Transverse colon (tissue), 4 donors: ENCODE data around the gene KLHDC7B. TPM values are rescaled to one million over a fixed set of nuclear protein-coding genes. Genes with fewer than 3 reads are reported as not detected.

Experiments
- DNase-seq: peaks from one replicate; pipeline ENCODE4 v3.0.0-alpha.2; 2019
- H3K27ac ChIP-seq, 4 donors: fragments of 200-600 bp; sonication (generic); 2 replicates each; pipeline ENCODE4 v1.5.1; 2016 to 2018; ENCODE audit warnings: inconsistent platforms in 4 of 4
- H3K27me3 ChIP-seq: fragments of 200-600 bp; sonication (generic); 2 replicates; pipeline ENCODE4 v1.5.1; 2017; ENCODE audit warnings: inconsistent platforms
- H3K36me3 ChIP-seq, 4 donors: fragments of 200-600 bp; sonication (generic); 2 replicates each; pipeline ENCODE4 v1.5.1; 2017 to 2019; ENCODE audit warnings: inconsistent platforms in 4 of 4
- H3K4me1 ChIP-seq, 4 donors: fragments of 200-600 bp; sonication (generic); 2 replicates each; pipeline ENCODE4 v1.5.1; 2017 to 2020; ENCODE audit warnings: inconsistent platforms in 4 of 4
- H3K4me3 ChIP-seq, 4 donors: fragments of 200-600 bp; sonication (generic); 1 replicate in 1 of 4; 2 replicates in 3 of 4; pipeline versions ENCODE4 v1.5.1 to v1.6.1; 2017 to 2019; ENCODE audit warnings: inconsistent platforms in 4 of 4
- H3K9me3 ChIP-seq, 2 donors: fragments of 200-600 bp; sonication (generic); 2 replicates each; pipeline ENCODE4 v1.5.1; 2017 to 2019; ENCODE audit warnings: inconsistent platforms in 2 of 2
- CTCF ChIP-seq, 5 experiments: fragments of 200-600 bp in 3 of 5; fragments of 450-650 bp in 2 of 5; sonication (generic) in 3 of 5; IDR thresholded peaks; 1 replicate in 2 of 5; 2 replicates in 3 of 5; pipeline ENCODE4 v1.5.1; 2016 to 2017; ENCODE audit warnings: antibody characterized with exemption in 5 of 5, inconsistent platforms in 3 of 5, mild to moderate bottlenecking in 2 of 5, moderate library complexity in 1 of 5
- EP300 ChIP-seq: sonication (generic); formaldehyde crosslinking; IDR thresholded peaks from one replicate; pipeline ENCODE4 v1.6.1; 2017; ENCODE audit warnings: antibody characterized with exemption, low read depth
- POLR2A ChIP-seq: fragments of 450-650 bp; IDR thresholded peaks from one replicate; pipeline ENCODE4 v1.6.1; 2016; ENCODE audit warnings: antibody characterized with exemption, mild to moderate bottlenecking, moderate library complexity
- POLR2AphosphoS5 ChIP-seq, 3 donors: sonication (generic); formaldehyde crosslinking; IDR thresholded peaks; one replicate each; pipeline ENCODE4 v1.6.1; 2016; ENCODE audit warnings: antibody characterized with exemption in 3 of 3
- WGBS, 2 donors: methylation state at CpG; one replicate each; pipeline ENCODE4 v1.1.5; 2018; ENCODE audit warnings: low coverage in 1 of 2; 5-methylcytosine and 5-hydroxymethylcytosine counted together
- in situ Hi-C, 4 donors: fragments of 200-750 bp; cut with MboI; loops; one replicate each; pipeline versions ENCODE4 v1.15.0 to v1.15.1; 2017; ENCODE audit warnings: low sequenced_read_pairs in 3 of 4, low pct_ligation_motif_present in 1 of 4, low pct_unique_long_range_greater_than_20kb in 1 of 4
- intact Hi-C: fragments of 100-400 bp; cut with DNase I; formaldehyde crosslinking; loops from one replicate; pipeline ENCODE4 v1.15.1; 2023; ENCODE audit warnings: low total_unique reads
- total RNA-seq, 4 donors: library from RNA; depleted of rRNA; stranded (reverse); fragments of >200 nt; gene quantifications; one replicate each; pipeline ENCODE4 v1.1.0, GENCODE V29; 2016

Gene KLHDC7B
- total RNA-seq, 4 donors from 2014 or later: 0.14 to 1.5 (median 0.32) TPM; not detected in 1

GRCh38 chr22:50576070-50576469, 30.4 kb downstream of the KLHDC7B start:
- Histone ChIP-seq H3K9me3 (no peaks in the 10 kb centered on the region), H3K27ac (no peak overlapping the region), H3K4me1 (peaks cover under 1 to 14% (median 11%) of the 10 kb centered on the region in 4 donors), H3K27me3 (no peaks in the 10 kb centered on the region), H3K36me3 (no peaks in the 10 kb centered on the region), H3K4me3 (no peak overlapping the region)
- no peak for DNase-seq
- 40 to 68% methylated on average over 3 to 5 of the region's 5 CpGs for WGBS, 2 donors
- in situ Hi-C loops (no loop called here), intact Hi-C loops (no loop called here)
- TF ChIP-seq POLR2A (no peak), EP300 (no peak), POLR2AphosphoS5 (IDR thresholded peaks at IDR 0.05) (no peak), CTCF (IDR thresholded peaks at IDR 0.05) (peak in 3 of 5 experiments; percentile 16 to 47 (median 18))

- intact Hi-C loops (no loop called here), in situ Hi-C loops (no loop called here)
- no peak overlapping the region for H3K4me3 ChIP-seq
- H3K27me3 ChIP-seq: no peaks in the 10 kb centered on the region
- no peak for TF ChIP-seq POLR2AphosphoS5 (IDR thresholded peaks at IDR 0.05)
- peaks cover 10 to 23% (median 20%) of the 10 kb centered on the region in 4 donors for H3K4me1 ChIP-seq
- WGBS, 2 donors: 80% methylated on average over 14 of the region's 18 CpGs; no CpG with 5 or more reads in 1 of the 2 donors
- DNase-seq: no peak
- no peaks in the 10 kb centered on the region for H3K36me3 ChIP-seq
- H3K27ac ChIP-seq: no peak overlapping the region
- no peaks in the 10 kb centered on the region for H3K9me3 ChIP-seq
These were observed 31.4 kb downstream of the KLHDC7B start for GRCh38 chr22:50576806-50577696.

GRCh38 chr22:50577697-50577986, 31.9 kb downstream of the KLHDC7B start:
- TF ChIP-seq CTCF (IDR thresholded peaks at IDR 0.05) (no peak), POLR2AphosphoS5 (IDR thresholded peaks at IDR 0.05) (no peak), EP300 (no peak), POLR2A (no peak)
- 60% methylated on average over 23 of the region's 23 CpGs; no CpG with 5 or more reads in 1 of the 2 donors for WGBS, 2 donors
- no peaks in the 10 kb centered on the region for H3K36me3 ChIP-seq
- in situ Hi-C loops: no loop called here
- H3K4me1 ChIP-seq: peaks cover 11 to 24% (median 20%) of the 10 kb centered on the region in 4 donors
- H3K4me3 ChIP-seq: no peak overlapping the region
- intact Hi-C loops: no loop called here
- H3K9me3 ChIP-seq: no peaks in the 10 kb centered on the region
- H3K27me3 ChIP-seq: no peaks in the 10 kb centered on the region
- H3K27ac ChIP-seq: no peak overlapping the region
- no peak for DNase-seq

GRCh38 chr22:50577987-50578775, 32.5 kb downstream of the KLHDC7B start, which contains the start of gene CPT1B:
Gene CPT1B, minus strand, starts transcription at chr22:50578427. Its CDS starts 512 bp downstream, at chr22:50577915.
- 59% methylated on average over 62 of the region's 63 CpGs; no CpG with 5 or more reads in 1 of the 2 donors for WGBS, 2 donors
- Histone ChIP-seq H3K27me3 (no peaks in the 10 kb centered on the region), H3K4me1 (peaks cover 11 to 24% (median 20%) of the 10 kb centered on the region in 4 donors), H3K9me3 (no peaks in the 10 kb centered on the region), H3K27ac (no peak within 1 kb of the TSS), H3K36me3 (no peaks in the 10 kb centered on the region), H3K4me3 (peak within 1 kb of the TSS in 1 of 4 donors; percentile 13)
- intact Hi-C loops (no loop called here), in situ Hi-C loops (no loop called here)
- no peak for DNase-seq
- no peak for TF ChIP-seq POLR2AphosphoS5 (IDR thresholded peaks at IDR 0.05)
- TF ChIP-seq POLR2A: no peak
- TF ChIP-seq EP300: no peak
- TF ChIP-seq CTCF (IDR thresholded peaks at IDR 0.05): no peak
